Duodenal mucosa (tissue), 2 donors: Measurements from ENCODE around the gene REV1.
"Not testable (repeated sequence)": the region's sequence is repeated elsewhere in the genome, so short reads cannot be mapped to it uniquely, and the experiment has no call there.

Experiments used
- H3K27ac ChIP-seq: one replicate; pipeline ENCODE4 v1.7.0; 2013; ENCODE audit warnings: low read depth, low read length
- H3K27me3 ChIP-seq, 2 donors: one replicate each; pipeline ENCODE4 v1.7.0; 2013; ENCODE audit warnings: low read length in 2 of 2, control low read depth in 1 of 2; ENCODE audit not compliant: insufficient read depth in 2 of 2, control insufficient read depth in 1 of 2
- H3K36me3 ChIP-seq, 2 donors: one replicate each; pipeline ENCODE4 v1.7.0; 2013; ENCODE audit warnings: low read length in 2 of 2, control low read depth in 1 of 2; ENCODE audit not compliant: insufficient read depth in 2 of 2, control insufficient read depth in 1 of 2
- H3K4me1 ChIP-seq, 2 donors: one replicate each; pipeline ENCODE4 v1.7.0; 2013; ENCODE audit warnings: low read length in 2 of 2, control low read depth in 1 of 2; ENCODE audit not compliant: insufficient read depth in 2 of 2, control insufficient read depth in 1 of 2
- H3K4me3 ChIP-seq, 2 donors: one replicate each; pipeline ENCODE4 v1.7.0; 2013; ENCODE audit warnings: low read length in 2 of 2, low read depth in 1 of 2
- H3K9ac ChIP-seq, 2 donors: one replicate each; pipeline ENCODE4 v1.7.0; 2013; ENCODE audit warnings: low read length in 2 of 2, low read depth in 1 of 2
- H3K9me3 ChIP-seq, 2 donors: one replicate each; pipeline ENCODE4 v1.7.0; 2013; ENCODE audit warnings: low read length in 2 of 2, control low read depth in 1 of 2; ENCODE audit not compliant: control insufficient read depth in 1 of 2

The REV1 gene

DNA sequence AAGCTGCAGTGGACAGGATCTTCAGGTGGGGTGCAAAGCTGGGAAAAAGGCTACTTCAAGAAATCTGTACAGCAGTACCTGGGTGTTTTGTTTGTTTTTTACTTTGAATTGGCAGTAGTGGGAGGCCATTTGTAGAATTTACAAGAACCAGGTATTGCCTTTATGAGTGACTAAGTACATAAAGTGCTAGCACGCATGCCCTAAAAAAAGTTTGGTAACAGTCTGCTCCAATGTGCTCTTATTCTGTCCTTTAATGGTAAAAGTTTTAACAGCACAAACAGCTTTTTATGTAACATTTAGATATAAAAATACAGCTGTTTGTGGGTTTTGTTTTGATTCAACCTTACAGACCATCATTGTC is 17.2 kb downstream of the REV1 start:
- Histone ChIP-seq H3K36me3 (no peaks in the 10 kb centered on the region), H3K9me3 (no peaks in the 10 kb centered on the region), H3K4me3 (no peak overlapping the region), H3K9ac (no peak overlapping the region), H3K4me1 (no peaks in the 10 kb centered on the region), H3K27ac (no peak overlapping the region), H3K27me3 (no peaks in the 10 kb centered on the region)

DNA sequence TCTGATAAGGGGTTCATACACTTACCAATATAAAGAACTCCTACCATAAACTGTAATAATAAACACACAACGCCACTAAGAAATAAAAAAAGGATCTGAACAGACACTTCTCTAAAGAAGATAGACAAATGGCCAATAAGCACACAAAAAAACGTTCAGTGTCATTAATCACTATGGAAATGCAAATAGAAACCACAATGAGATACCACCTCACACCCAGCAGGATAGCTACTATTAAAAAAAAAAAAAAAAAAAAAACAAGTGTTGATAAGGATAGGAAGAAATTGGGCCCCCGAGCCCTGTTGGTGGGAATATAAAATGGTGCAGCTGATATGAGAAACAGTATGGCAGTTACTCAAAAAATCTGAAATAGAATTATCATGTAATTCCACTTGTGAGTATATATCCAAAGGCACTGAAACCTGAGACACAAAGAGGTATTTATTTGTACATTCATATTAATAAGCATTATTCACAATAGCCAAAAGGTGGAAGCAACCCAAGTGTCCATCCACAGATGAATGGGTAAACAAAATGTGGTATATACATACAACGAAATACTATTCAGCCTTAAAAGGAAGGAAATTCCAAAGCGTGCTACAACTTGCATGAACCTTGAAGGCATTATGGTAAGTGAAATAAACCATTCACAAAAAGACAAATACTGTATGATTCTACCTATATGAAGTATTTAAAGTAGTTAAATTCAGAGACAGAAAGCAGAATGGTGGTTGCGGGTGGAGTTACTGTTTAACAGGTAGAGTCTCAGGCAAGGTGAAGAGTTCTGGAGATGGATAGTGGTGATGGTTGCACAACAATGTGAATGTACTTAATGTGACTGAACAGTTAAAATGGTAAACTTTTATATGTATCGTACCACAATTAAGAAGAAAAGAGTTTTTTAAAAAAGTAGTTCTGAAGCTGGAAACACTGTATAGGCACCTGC is 17.9 kb downstream of the REV1 start:
- Histone ChIP-seq H3K9ac (no peak overlapping the region), H3K36me3 (no peaks in the 10 kb centered on the region), H3K4me3 (no peak overlapping the region), H3K4me1 (no peaks in the 10 kb centered on the region), H3K9me3 (no peaks in the 10 kb centered on the region), H3K27ac (no peak overlapping the region), H3K27me3 (no peaks in the 10 kb centered on the region)

DNA sequence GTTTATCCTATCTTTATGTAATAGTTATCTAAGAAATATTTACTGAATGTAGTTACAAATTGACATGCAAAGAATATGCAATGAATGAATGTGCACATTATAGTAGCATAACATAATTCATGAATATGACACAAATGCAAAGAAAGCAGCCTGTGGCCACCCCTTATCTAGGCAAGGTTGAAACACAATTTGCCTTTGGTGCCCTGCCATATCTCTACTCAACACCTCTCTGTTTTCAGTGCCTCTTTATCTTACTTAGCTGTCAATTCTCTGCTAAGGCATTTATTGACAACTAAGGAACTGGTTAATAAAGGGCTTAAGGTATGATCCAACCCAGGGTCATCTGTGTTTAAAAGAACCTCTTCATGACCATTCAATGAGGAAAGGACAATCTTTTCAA is 18.9 kb downstream of the REV1 start:
- no peaks in the 10 kb centered on the region for H3K9me3 ChIP-seq
- H3K4me3 ChIP-seq, result no peak overlapping the region
- no peaks in the 10 kb centered on the region for H3K27me3 ChIP-seq
- H3K27ac ChIP-seq, result no peak overlapping the region
- H3K36me3 ChIP-seq, result no peaks in the 10 kb centered on the region
- no peaks in the 10 kb centered on the region for H3K4me1 ChIP-seq
- H3K9ac ChIP-seq, result no peak overlapping the region

DNA sequence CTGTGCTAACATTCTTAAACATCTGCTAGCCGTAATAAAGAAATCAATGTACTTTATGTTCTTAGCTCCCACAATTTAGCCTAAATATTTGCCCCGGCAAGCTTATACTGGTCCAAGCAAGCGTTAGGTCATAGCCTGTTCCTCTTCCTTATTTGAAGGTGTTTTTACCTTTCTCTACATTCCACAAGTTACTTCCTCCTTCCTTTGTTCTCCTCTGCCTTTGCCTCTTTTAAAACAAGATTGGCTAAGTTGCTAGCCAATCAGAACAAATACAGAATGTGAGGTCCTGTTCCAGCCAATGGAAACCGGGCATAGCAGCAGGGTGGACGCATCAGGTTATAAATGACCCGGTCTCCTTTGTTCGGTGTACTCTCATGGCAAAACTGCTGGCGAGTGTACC is 19.4 kb downstream of the REV1 start:
- H3K4me3 ChIP-seq, H3K4me1 ChIP-seq, H3K9me3 ChIP-seq, H3K27me3 ChIP-seq, H3K9ac ChIP-seq, H3K36me3 ChIP-seq, H3K27ac ChIP-seq: not testable (repeated sequence)

DNA sequence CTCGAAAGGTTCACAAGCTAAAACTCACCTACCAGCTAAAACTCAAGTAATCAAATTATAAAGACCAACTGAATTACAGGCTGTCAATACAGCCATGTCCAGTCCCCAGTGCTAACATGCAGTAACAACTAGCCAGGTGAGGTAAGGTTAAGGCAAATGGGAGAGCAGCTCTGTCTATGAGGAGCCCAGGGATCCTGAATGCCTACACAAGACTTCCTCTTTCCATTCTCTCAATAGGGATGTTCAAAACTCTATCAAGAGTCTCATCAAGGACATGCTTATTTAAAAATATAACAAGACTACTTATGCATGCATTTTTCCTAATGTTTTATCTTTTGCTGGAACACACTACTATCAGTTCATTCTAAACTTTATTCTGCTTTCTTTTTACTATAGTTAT is 20.4 kb downstream of the REV1 start:
- Histone ChIP-seq H3K9ac (no peak overlapping the region), H3K9me3 (no peaks in the 10 kb centered on the region), H3K36me3 (no peaks in the 10 kb centered on the region), H3K27me3 (no peaks in the 10 kb centered on the region), H3K4me3 (no peak overlapping the region), H3K4me1 (no peaks in the 10 kb centered on the region), H3K27ac (no peak overlapping the region)

DNA sequence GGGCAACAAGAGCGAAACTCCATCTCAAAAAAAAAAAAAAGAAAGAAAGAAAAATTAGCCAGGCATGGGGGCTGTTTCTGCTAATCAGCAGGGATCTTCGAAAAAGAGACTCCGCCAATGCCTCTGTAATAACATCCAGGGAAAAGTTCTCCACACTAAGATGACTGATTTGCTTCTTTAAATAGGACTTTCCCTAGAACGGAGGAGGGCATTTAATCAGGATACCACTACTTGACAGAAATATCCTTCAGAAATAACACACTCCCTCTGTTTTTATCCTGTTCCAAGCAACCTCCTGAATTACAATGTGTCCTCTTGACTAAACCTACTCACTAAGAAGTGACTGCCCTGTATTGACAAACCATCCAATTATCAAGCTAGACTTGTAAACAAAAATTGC is 21.7 kb downstream of the REV1 start:
- H3K36me3 ChIP-seq, result no peaks in the 10 kb centered on the region
- no peak overlapping the region for H3K27ac ChIP-seq
- H3K4me1 ChIP-seq, result no peaks in the 10 kb centered on the region
- H3K9me3 ChIP-seq, result no peaks in the 10 kb centered on the region
- H3K9ac ChIP-seq, result no peak overlapping the region
- no peak overlapping the region for H3K4me3 ChIP-seq
- H3K27me3 ChIP-seq, result no peaks in the 10 kb centered on the region

DNA sequence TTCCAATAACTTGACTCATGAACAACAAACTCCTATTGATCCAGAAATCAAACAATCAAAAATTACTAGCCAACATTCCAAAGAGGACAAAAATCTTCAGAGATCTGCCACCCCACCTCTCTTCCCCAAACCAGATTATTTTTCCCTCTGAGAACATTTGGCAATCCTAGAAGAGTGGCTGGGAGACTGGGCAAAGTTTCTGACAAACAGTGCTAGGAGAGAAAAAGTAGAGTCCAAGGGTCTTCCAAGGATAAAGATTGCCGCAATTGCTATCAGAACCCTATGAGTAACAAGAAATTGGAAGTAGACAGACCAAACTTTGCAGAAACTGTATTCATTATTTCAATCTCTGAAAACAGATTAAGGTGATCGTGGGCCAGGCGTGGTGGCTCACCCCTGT is 22.4 kb downstream of the REV1 start:
- Histone ChIP-seq H3K9ac (no peak overlapping the region), H3K27me3 (no peaks in the 10 kb centered on the region), H3K27ac (no peak overlapping the region), H3K36me3 (peaks cover 1 to 3% of the 10 kb centered on the region in 2 donors), H3K4me3 (no peak overlapping the region), H3K9me3 (no peaks in the 10 kb centered on the region), H3K4me1 (no peaks in the 10 kb centered on the region)

DNA sequence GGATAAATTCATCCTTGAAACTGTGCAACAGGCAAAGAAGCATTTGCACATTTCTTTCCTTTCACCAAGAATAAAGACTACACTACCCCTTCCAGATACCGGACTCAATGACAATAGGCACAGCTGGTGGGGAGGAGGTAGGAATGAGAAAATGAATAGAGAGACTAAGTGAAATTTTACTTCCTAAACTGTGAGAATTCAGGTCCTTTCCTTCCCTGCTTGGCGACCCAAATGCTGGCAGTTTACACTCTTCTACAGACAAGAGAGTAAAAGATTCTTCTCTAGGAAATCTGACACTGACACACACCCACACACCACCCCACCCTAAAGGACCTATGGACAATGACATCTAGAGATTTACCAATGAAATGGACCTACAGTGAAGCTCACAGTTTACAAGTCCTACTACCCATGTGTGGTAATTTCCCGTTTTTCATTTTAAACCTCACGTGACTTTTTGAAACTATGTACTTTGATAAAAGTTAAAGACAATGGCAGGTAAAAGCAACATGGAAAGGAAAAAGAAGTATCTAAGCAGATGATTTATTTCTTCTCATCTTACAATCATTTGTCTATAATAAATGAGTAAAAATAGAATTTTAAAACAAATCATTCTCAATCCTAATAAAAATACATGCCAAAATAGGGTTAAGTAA is 27.9 kb downstream of the REV1 start:
- Histone ChIP-seq H3K36me3 (peaks cover 16 to 44% of the 10 kb centered on the region in 2 donors), H3K27me3 (no peaks in the 10 kb centered on the region), H3K9me3 (no peaks in the 10 kb centered on the region), H3K27ac (no peak overlapping the region), H3K4me1 (no peaks in the 10 kb centered on the region), H3K9ac (no peak overlapping the region), H3K4me3 (no peak overlapping the region)

DNA sequence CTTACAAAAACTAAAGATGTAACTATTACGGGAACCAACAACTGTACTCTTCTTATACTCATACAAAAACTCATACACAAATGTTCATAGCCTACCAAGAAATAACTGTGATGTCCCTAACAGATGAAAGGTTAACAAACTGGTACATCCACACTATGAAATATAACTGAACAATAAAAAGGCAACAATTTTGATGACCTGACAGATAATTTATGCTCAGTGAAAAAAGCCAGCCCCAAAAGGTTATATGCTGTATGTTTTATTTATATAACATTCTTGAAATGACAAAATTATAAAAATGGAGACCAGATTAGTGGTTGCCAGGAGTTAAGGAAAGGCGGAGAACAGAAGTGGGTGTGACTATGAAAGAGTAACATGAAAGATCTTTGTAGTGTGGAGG is 31.3 kb downstream of the REV1 start:
- Histone ChIP-seq H3K4me3 (no peak overlapping the region), H3K36me3 (peaks cover 28 to 62% of the 10 kb centered on the region in 2 donors)

DNA sequence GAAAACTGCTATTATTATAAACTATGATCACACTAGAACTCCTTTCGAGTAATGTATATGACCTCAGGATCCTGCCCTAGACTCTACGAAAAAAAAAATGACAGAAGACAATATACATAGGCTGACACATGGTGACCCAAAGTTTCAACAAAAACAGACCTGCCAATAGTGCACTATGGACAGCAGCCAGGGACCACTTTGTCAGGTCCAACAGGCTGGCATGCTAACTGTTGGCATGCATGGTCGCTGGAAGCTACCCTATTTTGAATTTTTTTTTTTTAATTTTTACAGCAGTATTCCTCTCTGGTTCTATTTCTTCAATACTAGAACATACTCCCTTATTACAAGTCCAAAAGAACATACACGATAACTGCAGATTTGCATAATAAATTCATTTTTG is 38.1 kb downstream of the REV1 start:
- no peak overlapping the region for H3K9ac ChIP-seq
- H3K4me3 ChIP-seq, result no peak overlapping the region
- H3K27me3 ChIP-seq, result no peaks in the 10 kb centered on the region
- H3K36me3 ChIP-seq, result peaks cover 42 to 45% of the 10 kb centered on the region in 2 donors
- no peaks in the 10 kb centered on the region for H3K4me1 ChIP-seq
- no peak overlapping the region for H3K27ac ChIP-seq
- no peaks in the 10 kb centered on the region for H3K9me3 ChIP-seq

More for the DNA sequence above, 31.3 kb downstream of the REV1 start:
- Histone ChIP-seq H3K4me1 (no peaks in the 10 kb centered on the region), H3K9ac (no peak overlapping the region), H3K27ac (no peak overlapping the region), H3K9me3 (no peaks in the 10 kb centered on the region), H3K27me3 (no peaks in the 10 kb centered on the region)
